H9 (cell line): ENCODE results near the gene TOP3B. TPM values are rescaled to one million over a fixed set of nuclear protein-coding genes. Genes with fewer than 3 reads are reported as not detected.

Source experiments
- DNase-seq: peaks from one replicate; pipeline ENCODE4 v3.0.0-alpha.2; 2017
- H2AFZ ChIP-seq: one replicate; pipeline ENCODE4 v1.6.1; 2013; ENCODE audit warnings: mild to moderate bottlenecking, low read length, control low read depth, moderate library complexity
- H2AK5ac ChIP-seq: 2 replicates; pipeline ENCODE4 v1.6.1; 2013; ENCODE audit warnings: low read length, control low read depth, mixed read lengths; ENCODE audit not compliant: insufficient read length
- H2BK120ac ChIP-seq: one replicate; pipeline ENCODE4 v1.6.1; 2013; ENCODE audit warnings: low read depth, mild to moderate bottlenecking, low read length, control low read depth, inconsistent platforms; ENCODE audit not compliant: poor library complexity, severe bottlenecking
- H2BK12ac ChIP-seq: 2 replicates; pipeline ENCODE4 v1.6.1; 2013; ENCODE audit warnings: low read length, control low read depth, mixed read lengths, low read depth; ENCODE audit not compliant: insufficient read length
- H2BK15ac ChIP-seq: 2 replicates; pipeline ENCODE4 v1.6.1; 2013; ENCODE audit warnings: low read depth, low read length, control low read depth
- H2BK20ac ChIP-seq: one replicate; pipeline ENCODE4 v1.6.1; 2013; ENCODE audit warnings: low read depth, mild to moderate bottlenecking, low read length, control low read depth, inconsistent platforms; ENCODE audit not compliant: poor library complexity, severe bottlenecking
- H2BK5ac ChIP-seq: 2 replicates; pipeline ENCODE4 v1.6.1; 2013; ENCODE audit warnings: low read length, control low read depth, mixed read lengths; ENCODE audit not compliant: insufficient read length
- H3K14ac ChIP-seq: 2 replicates; pipeline ENCODE4 v1.6.1; 2013; ENCODE audit warnings: low read length, control low read depth; ENCODE audit not compliant: insufficient read depth
- H3K18ac ChIP-seq: 2 replicates; pipeline ENCODE4 v1.6.1; 2013; ENCODE audit warnings: low read depth, mild to moderate bottlenecking, mixed read lengths, low read length, control low read depth; ENCODE audit not compliant: insufficient read length
- H3K23ac ChIP-seq: 2 replicates; pipeline ENCODE4 v1.6.1; 2013; ENCODE audit warnings: low read length, control low read depth, mixed read lengths, low read depth; ENCODE audit not compliant: insufficient read length
- H3K23me2 ChIP-seq: 2 replicates; pipeline ENCODE4 v1.6.1; 2013; ENCODE audit warnings: low read depth, mild to moderate bottlenecking, mixed read lengths, low read length, control low read depth; ENCODE audit not compliant: insufficient read length, poor library complexity, severe bottlenecking
- H3K27ac ChIP-seq: 2 replicates; pipeline ENCODE4 v1.5.1; 2013; ENCODE audit warnings: low read length, control low read depth, mixed read lengths, low read depth; ENCODE audit not compliant: insufficient read length
- H3K27me3 ChIP-seq: 2 replicates; pipeline ENCODE4 v1.6.1; 2013; ENCODE audit warnings: low read length, control low read depth, inconsistent platforms; ENCODE audit not compliant: insufficient read depth
- H3K4ac ChIP-seq: 2 replicates; pipeline ENCODE4 v1.6.1; 2013; ENCODE audit warnings: low read depth, mild to moderate bottlenecking, control low read depth, inconsistent platforms, low read length, moderate library complexity
- H3K4me1 ChIP-seq: 2 replicates; pipeline ENCODE4 v1.6.1; 2013; ENCODE audit warnings: low read length, control low read depth, inconsistent platforms; ENCODE audit not compliant: insufficient read depth
- H3K4me2 ChIP-seq: 2 replicates; pipeline ENCODE4 v1.6.1; 2013; ENCODE audit warnings: low read length, control low read depth, mixed read lengths; ENCODE audit not compliant: insufficient read length, insufficient read depth
- H3K56ac ChIP-seq: 2 replicates; pipeline ENCODE4 v1.6.1; 2013; ENCODE audit warnings: low read depth, mild to moderate bottlenecking, mixed read lengths, low read length, control low read depth; ENCODE audit not compliant: insufficient read length
- H3K79me1 ChIP-seq: 2 replicates; pipeline ENCODE4 v1.6.1; 2013; ENCODE audit warnings: low read depth, mild to moderate bottlenecking, moderate library complexity, low read length, control low read depth, inconsistent platforms; ENCODE audit not compliant: insufficient read depth, poor library complexity, severe bottlenecking
- H3K79me2 ChIP-seq: 2 replicates; pipeline ENCODE4 v1.6.1; 2013; ENCODE audit warnings: low read length, control low read depth, inconsistent platforms; ENCODE audit not compliant: insufficient read depth
- H3K9ac ChIP-seq: 2 replicates; pipeline ENCODE4 v1.6.1; 2013; ENCODE audit warnings: low read length, control low read depth, mixed read lengths; ENCODE audit not compliant: insufficient read length; ENCODE audit errors: extremely low read depth
- H3K9me3 ChIP-seq: one replicate; pipeline ENCODE4 v1.6.1; 2013; ENCODE audit warnings: low read depth, low read length, inconsistent platforms; ENCODE audit not compliant: control insufficient read depth
- H3T11ph ChIP-seq: one replicate; pipeline ENCODE4 v1.6.1; 2013; ENCODE audit warnings: mild to moderate bottlenecking, low read length, control low read depth, inconsistent platforms
- H4K20me1 ChIP-seq: one replicate; pipeline ENCODE4 v1.6.1; 2013; ENCODE audit not compliant: control insufficient read depth, insufficient read length, insufficient read depth
- H4K5ac ChIP-seq: 2 replicates; pipeline ENCODE4 v1.6.1; 2013; ENCODE audit warnings: low read depth, mild to moderate bottlenecking, mixed read lengths, low read length, control low read depth; ENCODE audit not compliant: insufficient read length
- H4K8ac ChIP-seq: replicated peaks from 2 replicates; pipeline ENCODE4 v1.6.1; 2013; ENCODE audit warnings: low read length, control low read depth, mixed read lengths, low read depth; ENCODE audit not compliant: insufficient read length
- H4K91ac ChIP-seq: 2 replicates; pipeline ENCODE4 v1.6.1; 2013; ENCODE audit warnings: low read depth, mild to moderate bottlenecking, moderate library complexity, mixed read lengths, low read length, control low read depth; ENCODE audit not compliant: insufficient read length
- H3K27ac Mint-ChIP-seq, 3 experiments: 2 replicates in 2 of 3; 3 replicates in 1 of 3; pipeline ENCODE4 v1.8.0; 2020 to 2021; ENCODE audit warnings: mixed read lengths in 3 of 3, mild to moderate bottlenecking in 1 of 3, moderate library complexity in 1 of 3
- H3K27me3 Mint-ChIP-seq: 2 replicates; pipeline ENCODE4 v1.8.0; 2021; ENCODE audit warnings: low read depth, mild to moderate bottlenecking, moderate library complexity, mixed read lengths
- H3K36me3 Mint-ChIP-seq, 3 experiments: 2 replicates in 2 of 3; 3 replicates in 1 of 3; pipeline ENCODE4 v1.8.0; 2020 to 2021; ENCODE audit warnings: low read depth in 3 of 3, mixed read lengths in 3 of 3; ENCODE audit not compliant: insufficient read depth in 1 of 3
- H3K4me1 Mint-ChIP-seq, 2 experiments: 2 replicates each; pipeline ENCODE4 v1.8.0; 2020; ENCODE audit warnings: mixed read lengths in 2 of 2
- H3K4me3 Mint-ChIP-seq, 2 experiments: 2 replicates in 1 of 2; 3 replicates in 1 of 2; pipeline ENCODE4 v1.8.0; 2020 to 2021; ENCODE audit warnings: mild to moderate bottlenecking in 2 of 2, mixed read lengths in 2 of 2, moderate library complexity in 1 of 2
- H3K9me3 Mint-ChIP-seq, 2 experiments: 2 replicates in 1 of 2; 3 replicates in 1 of 2; pipeline ENCODE4 v1.8.0; 2020; ENCODE audit warnings: mild to moderate bottlenecking in 2 of 2, mixed read lengths in 2 of 2, moderate library complexity in 1 of 2
- WGBS: extraction: QIAGEN DNeasy Blood & Tissue Kit; methylation state at CpG from one replicate; pipeline ENCODE4 v1.1.7; 2013; ENCODE audit warnings: missing lambda C conversion rate, low lambda C conversion rate, mixed read lengths; ENCODE audit not compliant: insufficient read length; ENCODE audit errors: extremely low coverage; 5-methylcytosine and 5-hydroxymethylcytosine counted together
- total RNA-seq: library from RNA; stranded (reverse); gene quantifications from 2 replicates; pipeline ENCODE4 v1.2.1, GENCODE V29; 2021
- TF ChIP-seq, protein P1 (sequence below): fragments of 200-600 bp; sonication (generic); conservative IDR thresholded peaks from 3 replicates; pipeline ENCODE4 v1.8.0; 2021; ENCODE audit warnings: antibody characterized with exemption, mild to moderate bottlenecking

Gene TOP3B
- total RNA-seq, 1 experiment from 2014 or later, result 55.2 TPM

DNA sequence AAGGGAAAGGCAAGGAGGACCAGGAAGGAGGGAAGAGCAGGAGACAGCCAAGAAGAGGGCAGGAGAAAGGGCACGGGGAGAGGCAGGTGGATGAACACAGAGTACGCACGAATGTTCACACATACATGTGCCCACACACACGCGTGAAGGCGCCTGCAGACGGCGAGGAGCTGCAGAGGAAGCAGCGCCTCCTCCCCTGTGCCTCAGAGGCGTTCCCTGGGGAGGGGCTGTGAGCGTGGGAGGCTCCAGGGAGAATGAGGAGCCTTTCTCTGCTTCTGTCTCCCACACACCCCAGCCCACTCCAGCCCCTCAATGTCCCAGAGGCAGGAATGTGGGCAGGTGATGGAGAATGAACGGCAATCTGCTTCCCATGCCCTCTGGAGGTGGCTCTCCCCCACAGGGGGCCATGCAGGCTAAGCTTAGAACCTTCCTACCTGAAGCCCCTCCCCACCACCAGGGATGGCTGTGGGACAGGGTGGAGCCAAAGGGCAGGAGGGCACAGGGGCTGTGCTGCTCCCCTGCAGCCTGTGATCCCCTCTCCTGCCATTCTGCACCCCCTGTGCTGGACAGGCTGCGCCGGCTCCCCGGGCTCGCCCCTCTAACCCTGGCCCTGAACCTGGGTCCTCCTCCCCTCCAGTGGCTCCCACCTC, 55.3 kb downstream of the TOP3B start:
- Mint-ChIP-seq H3K27ac (peak overlapping the region; percentile 43 to 83 (median 63); a peak in 1 of 7 replicates), H3K9me3 (no peaks in the 10 kb centered on the region), H3K4me1 (peaks cover 29 to 50% of the 10 kb centered on the region in 2 experiments), H3K27me3 (no peaks in the 10 kb centered on the region), H3K36me3 (peaks cover 2 to 24% (median 18%) of the 10 kb centered on the region in 3 experiments; a peak in 6 of 7 replicates), H3K4me3 (no peak overlapping the region; a peak in 1 of 5 replicates)
- Histone ChIP-seq H3K27me3 (no peaks in the 10 kb centered on the region), H2BK20ac (no peak overlapping the region), H3K23me2 (no peaks in the 10 kb centered on the region), H4K8ac (no peak overlapping the region), H3K14ac (no peak overlapping the region; the same call in 1 of the 2 replicates), H3K4me2 (no peak overlapping the region), H2BK15ac (no peak overlapping the region), H3K4ac (no peak overlapping the region), H3K79me2 (no peaks in the 10 kb centered on the region), H3K56ac (no peak overlapping the region), H2AK5ac (no peak overlapping the region), H2BK5ac (no peak overlapping the region), H2AFZ (no peak overlapping the region), H4K91ac (no peak overlapping the region), H4K20me1 (no peaks in the 10 kb centered on the region), H3K4me1 (peaks cover 4% of the 10 kb centered on the region; the same call in 1 of the 2 replicates), H3K9ac (no peak overlapping the region), H3K9me3 (no peaks in the 10 kb centered on the region), H3K27ac (no peak overlapping the region), H3K79me1 (no peaks in the 10 kb centered on the region), H3K18ac (no peak overlapping the region), H3T11ph (no peak overlapping the region), H2BK12ac (no peak overlapping the region), H3K23ac (no peak overlapping the region), H4K5ac (no peak overlapping the region), H2BK120ac (no peak overlapping the region)
- no CpG with 5 or more reads among the region's 16 CpGs for WGBS
- DNase-seq, result no peak
- TF ChIP-seq, protein P1, sequence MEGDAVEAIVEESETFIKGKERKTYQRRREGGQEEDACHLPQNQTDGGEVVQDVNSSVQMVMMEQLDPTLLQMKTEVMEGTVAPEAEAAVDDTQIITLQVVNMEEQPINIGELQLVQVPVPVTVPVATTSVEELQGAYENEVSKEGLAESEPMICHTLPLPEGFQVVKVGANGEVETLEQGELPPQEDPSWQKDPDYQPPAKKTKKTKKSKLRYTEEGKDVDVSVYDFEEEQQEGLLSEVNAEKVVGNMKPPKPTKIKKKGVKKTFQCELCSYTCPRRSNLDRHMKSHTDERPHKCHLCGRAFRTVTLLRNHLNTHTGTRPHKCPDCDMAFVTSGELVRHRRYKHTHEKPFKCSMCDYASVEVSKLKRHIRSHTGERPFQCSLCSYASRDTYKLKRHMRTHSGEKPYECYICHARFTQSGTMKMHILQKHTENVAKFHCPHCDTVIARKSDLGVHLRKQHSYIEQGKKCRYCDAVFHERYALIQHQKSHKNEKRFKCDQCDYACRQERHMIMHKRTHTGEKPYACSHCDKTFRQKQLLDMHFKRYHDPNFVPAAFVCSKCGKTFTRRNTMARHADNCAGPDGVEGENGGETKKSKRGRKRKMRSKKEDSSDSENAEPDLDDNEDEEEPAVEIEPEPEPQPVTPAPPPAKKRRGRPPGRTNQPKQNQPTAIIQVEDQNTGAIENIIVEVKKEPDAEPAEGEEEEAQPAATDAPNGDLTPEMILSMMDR, result no peak
